ENCODE results near the gene ARPP19.

Gene ARPP19

GRCh38 chr15:52523192-52523591 lies 45.6 kb downstream of the ARPP19 start:
- TF ChIP-seq ZNF565 (CRISPR knock-in tag; conservative IDR thresholded peaks at IDR 0.05; ENCODE audit: low read depth) (no peak), POU6F1 (CRISPR knock-in tag; IDR thresholded peaks at IDR 0.05; ENCODE audit: borderline replicate concordance, low read depth) (no peak), TSHZ2 (CRISPR knock-in tag; IDR thresholded peaks at IDR 0.05) (no peak), SNAI2 (CRISPR knock-in tag; IDR thresholded peaks at IDR 0.05) (no peak), PPARA (CRISPR knock-in tag; IDR thresholded peaks at IDR 0.05; ENCODE audit: borderline replicate concordance) (no peak), ESRRG (CRISPR knock-in tag; IDR thresholded peaks at IDR 0.05) (no peak), ZNF70 (CRISPR knock-in tag; IDR thresholded peaks at IDR 0.05) (no peak), BACH2 (CRISPR knock-in tag; IDR thresholded peaks at IDR 0.05; ENCODE audit: borderline replicate concordance) (no peak), ZNF8 (CRISPR knock-in tag; IDR thresholded peaks at IDR 0.05) (no peak), PATZ1 (CRISPR knock-in tag; IDR thresholded peaks at IDR 0.05; ENCODE audit: borderline replicate concordance) (no peak), OSR1 (CRISPR knock-in tag; IDR thresholded peaks at IDR 0.05) (no peak), CSDC2 (CRISPR knock-in tag; IDR thresholded peaks at IDR 0.05) (no peak), ZFP30 (CRISPR knock-in tag; IDR thresholded peaks at IDR 0.05) (no peak), ZC3H10 (CRISPR knock-in tag; IDR thresholded peaks at IDR 0.05) (no peak), TOX (CRISPR knock-in tag; IDR thresholded peaks at IDR 0.05; ENCODE audit: borderline replicate concordance) (no peak), ISL1 (CRISPR knock-in tag; IDR thresholded peaks at IDR 0.05) (no peak), RARB (CRISPR knock-in tag; IDR thresholded peaks at IDR 0.05) (no peak), CREB5 (CRISPR knock-in tag; IDR thresholded peaks at IDR 0.05; ENCODE audit: low read depth) (no peak), ARNTL (CRISPR knock-in tag; IDR thresholded peaks at IDR 0.05; ENCODE audit: borderline replicate concordance, low read depth) (no peak), TCF4 (CRISPR knock-in tag; IDR thresholded peaks at IDR 0.05; ENCODE audit: borderline replicate concordance) (no peak)
- ATAC-seq, result no peak; the same call in 2 of the 3 replicates

GRCh38 chr15:52521682-52522081 lies 47.1 kb downstream of the ARPP19 start:
- TF ChIP-seq TCF4 (CRISPR knock-in tag; IDR thresholded peaks at IDR 0.05; ENCODE audit: borderline replicate concordance), result no peak
- no peak for TF ChIP-seq SNAI2 (CRISPR knock-in tag; IDR thresholded peaks at IDR 0.05)
- no peak for TF ChIP-seq CSRNP3 (CRISPR knock-in tag; IDR thresholded peaks at IDR 0.05)
- no peak for TF ChIP-seq PPARA (CRISPR knock-in tag; IDR thresholded peaks at IDR 0.05; ENCODE audit: borderline replicate concordance)
- no peak for TF ChIP-seq ISL1 (CRISPR knock-in tag; IDR thresholded peaks at IDR 0.05)

GRCh38 chr15:52520421-52520820 lies 48.4 kb downstream of the ARPP19 start:
- ATAC-seq, result no peak
- no peak for TF ChIP-seq TCF4 (CRISPR knock-in tag; IDR thresholded peaks at IDR 0.05; ENCODE audit: borderline replicate concordance)
- no peak for TF ChIP-seq SNAI2 (CRISPR knock-in tag; IDR thresholded peaks at IDR 0.05)
- TF ChIP-seq ZC3H10 (CRISPR knock-in tag; IDR thresholded peaks at IDR 0.05), result no peak
- no peak for TF ChIP-seq ZNF8 (CRISPR knock-in tag; IDR thresholded peaks at IDR 0.05)
- TF ChIP-seq TOX (CRISPR knock-in tag; IDR thresholded peaks at IDR 0.05; ENCODE audit: borderline replicate concordance), result no peak
- TF ChIP-seq TSHZ2 (CRISPR knock-in tag; IDR thresholded peaks at IDR 0.05), result no peak
- TF ChIP-seq ZNF565 (CRISPR knock-in tag; conservative IDR thresholded peaks at IDR 0.05; ENCODE audit: low read depth), result no peak
- no peak for TF ChIP-seq ISL1 (CRISPR knock-in tag; IDR thresholded peaks at IDR 0.05)
- no peak for TF ChIP-seq ZFP3 (CRISPR knock-in tag; IDR thresholded peaks at IDR 0.05)
- no peak for TF ChIP-seq CSRNP3 (CRISPR knock-in tag; IDR thresholded peaks at IDR 0.05)
- TF ChIP-seq ARNTL (CRISPR knock-in tag; IDR thresholded peaks at IDR 0.05; ENCODE audit: borderline replicate concordance, low read depth), result no peak

More at GRCh38 chr15:52521682-52522081, 47.1 kb downstream of the ARPP19 start:
- no peak for ATAC-seq
